HG03064 (cell line): ENCODE results near the gene FPR1.
A peak's percentile ranks its signal among the peaks of the same experiment; 100 is the strongest.

Source experiments
- ATAC-seq: cut with Tn5 transposase; IDR thresholded peaks from one replicate; pipeline ENCODE4 v1.9.1; 2021; ENCODE audit warnings: low read depth; ENCODE audit not compliant: unreplicated experiment

The FPR1 gene

GRCh38 chr19:51708811-51709210 is 42.9 kb downstream of the FPR1 start:
- ATAC-seq = no peak

GRCh38 chr19:51706885-51707284 is 44.8 kb downstream of the FPR1 start:
- no peak for ATAC-seq

GRCh38 chr19:51706296-51706695 is 45.4 kb downstream of the FPR1 start:
- ATAC-seq = no peak

- no peak for ATAC-seq
Measured at GRCh38 chr19:51704626-51705025, 47.1 kb downstream of the FPR1 start.

- ATAC-seq = peak; percentile 67
Measured at GRCh38 chr19:51703575-51704515, 47.8 kb downstream of the FPR1 start.

DNA sequence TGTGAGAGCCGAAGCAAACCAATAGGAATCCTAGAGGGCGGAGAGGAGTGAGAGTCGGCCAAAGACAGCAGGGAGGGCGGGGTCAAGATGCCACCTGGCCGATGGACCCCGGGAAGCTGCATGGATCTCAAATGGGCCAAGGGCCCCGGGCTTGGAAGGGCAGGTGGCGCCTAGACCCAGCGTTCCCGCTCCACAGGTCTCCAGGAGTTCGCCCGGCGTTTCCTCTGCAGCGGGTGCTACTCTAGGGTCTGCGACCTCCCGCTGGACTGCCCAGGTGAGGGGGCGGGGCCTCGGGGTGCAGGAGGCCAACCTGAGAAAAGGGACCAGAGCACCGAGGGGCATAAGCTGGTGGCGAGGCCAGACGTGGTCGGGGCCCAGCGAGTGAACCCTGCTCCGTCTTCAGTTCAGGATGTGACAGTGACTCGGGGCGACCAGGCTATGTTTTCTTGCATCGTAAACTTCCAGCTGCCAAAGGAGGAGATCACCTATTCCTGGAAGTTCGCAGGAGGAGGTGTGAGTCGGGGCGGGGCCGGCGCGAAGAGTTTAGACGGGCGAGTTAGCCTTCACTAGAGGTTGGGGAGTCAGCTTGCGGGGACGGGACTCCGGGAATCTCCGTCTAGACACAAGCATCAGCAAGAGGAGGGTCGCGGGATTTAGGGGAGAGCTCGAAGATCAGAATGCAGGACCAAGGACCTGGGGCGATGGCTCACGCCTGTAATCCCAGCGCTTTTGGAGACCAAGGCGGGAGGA is 48.7 kb downstream of the FPR1 start:
- ATAC-seq = no peak

GRCh38 chr19:51702103-51702824 is 49.4 kb downstream of the FPR1 start:
- ATAC-seq = no peak

DNA sequence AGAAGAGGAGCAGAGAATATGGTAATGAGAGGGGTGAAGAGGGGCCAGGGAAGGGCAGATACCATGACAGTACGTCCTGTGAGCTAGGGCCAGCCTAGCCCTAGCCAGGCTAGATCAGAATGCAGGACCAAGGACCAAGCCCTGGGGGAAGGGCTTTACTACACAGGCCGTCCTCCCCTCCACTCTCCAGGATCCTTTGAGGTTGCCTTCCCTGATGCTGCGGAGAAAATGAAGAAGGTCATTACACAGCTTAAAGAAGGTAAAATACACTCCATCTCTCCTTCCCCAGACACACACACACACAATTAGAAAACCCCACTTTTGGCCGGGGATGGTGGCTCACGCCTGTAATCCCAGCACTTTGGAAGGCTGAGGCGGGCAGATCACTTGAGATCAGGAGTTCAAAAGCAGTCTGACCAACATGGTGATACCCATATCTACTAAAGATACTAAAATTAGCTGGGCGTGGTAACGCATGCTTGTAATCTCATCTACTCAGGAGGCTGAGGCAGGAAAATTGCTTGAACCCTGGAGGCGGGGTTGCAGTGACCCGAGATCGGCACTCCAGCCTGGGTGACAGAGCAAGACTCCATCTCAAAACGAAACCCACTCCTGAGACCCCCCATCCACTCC is 50.1 kb downstream of the FPR1 start:
- no peak for ATAC-seq

GRCh38 chr19:51699170-51699569 is 52.5 kb downstream of the FPR1 start:
- no peak for ATAC-seq

DNA sequence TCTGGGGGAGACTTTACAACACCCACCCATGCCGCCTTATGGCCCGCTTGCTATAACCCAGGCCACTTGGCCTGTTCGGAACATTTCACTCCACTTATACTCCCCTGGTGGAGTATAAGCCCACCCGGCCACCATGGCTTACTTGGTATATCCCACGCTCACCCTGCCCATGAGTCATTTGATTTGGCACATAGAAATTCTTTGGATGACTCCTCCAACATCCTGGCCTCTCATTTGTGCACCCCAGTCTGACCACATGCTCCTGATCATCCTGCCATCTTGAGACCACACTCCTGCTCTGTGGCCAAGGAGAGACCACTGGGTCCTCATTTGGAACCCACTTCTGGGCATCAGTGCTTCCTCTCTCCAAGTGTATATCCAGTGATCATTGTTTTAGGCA is 53.4 kb downstream of the FPR1 start:
- ATAC-seq = no peak

- ATAC-seq = no peak
Measured at GRCh38 chr19:51697169-51697776, 54.4 kb downstream of the FPR1 start.

DNA sequence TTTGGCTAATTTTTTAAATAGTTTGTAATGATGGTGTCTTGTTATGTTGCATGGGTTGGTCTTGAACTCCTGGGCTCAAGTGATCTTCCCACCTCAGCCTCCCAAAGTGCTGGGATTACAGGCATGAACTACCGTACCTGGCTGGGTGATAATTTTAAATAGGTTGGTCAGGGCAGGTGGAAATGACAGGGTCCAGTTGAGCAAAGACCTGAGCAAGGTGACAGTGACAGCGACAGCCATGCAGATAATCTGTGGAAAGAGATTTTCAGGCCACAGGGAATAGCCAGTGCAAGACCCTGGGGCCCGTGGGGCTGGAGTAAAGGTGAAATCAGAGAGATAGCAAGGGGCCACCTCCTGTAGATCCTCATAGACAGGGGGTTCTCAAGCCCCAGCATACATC is 55.1 kb downstream of the FPR1 start:
- ATAC-seq = no peak
